H9 (cell line): Measurements from ENCODE around the gene LINC00632. TPM values are rescaled to one million over a fixed set of nuclear protein-coding genes. Genes with fewer than 3 reads are reported as not detected.

Experiments used
- DNase-seq: peaks from one replicate; pipeline ENCODE4 v3.0.0-alpha.2; 2017
- H2AFZ ChIP-seq: one replicate; pipeline ENCODE4 v1.6.1; 2013; ENCODE audit warnings: mild to moderate bottlenecking, low read length, control low read depth, moderate library complexity
- H2AK5ac ChIP-seq: 2 replicates; pipeline ENCODE4 v1.6.1; 2013; ENCODE audit warnings: low read length, control low read depth, mixed read lengths; ENCODE audit not compliant: insufficient read length
- H2BK120ac ChIP-seq: one replicate; pipeline ENCODE4 v1.6.1; 2013; ENCODE audit warnings: low read depth, mild to moderate bottlenecking, low read length, control low read depth, inconsistent platforms; ENCODE audit not compliant: poor library complexity, severe bottlenecking
- H2BK12ac ChIP-seq: 2 replicates; pipeline ENCODE4 v1.6.1; 2013; ENCODE audit warnings: low read length, control low read depth, mixed read lengths, low read depth; ENCODE audit not compliant: insufficient read length
- H2BK15ac ChIP-seq: 2 replicates; pipeline ENCODE4 v1.6.1; 2013; ENCODE audit warnings: low read depth, low read length, control low read depth
- H2BK20ac ChIP-seq: one replicate; pipeline ENCODE4 v1.6.1; 2013; ENCODE audit warnings: low read depth, mild to moderate bottlenecking, low read length, control low read depth, inconsistent platforms; ENCODE audit not compliant: poor library complexity, severe bottlenecking
- H2BK5ac ChIP-seq: 2 replicates; pipeline ENCODE4 v1.6.1; 2013; ENCODE audit warnings: low read length, control low read depth, mixed read lengths; ENCODE audit not compliant: insufficient read length
- H3K14ac ChIP-seq: 2 replicates; pipeline ENCODE4 v1.6.1; 2013; ENCODE audit warnings: low read length, control low read depth; ENCODE audit not compliant: insufficient read depth
- H3K18ac ChIP-seq: 2 replicates; pipeline ENCODE4 v1.6.1; 2013; ENCODE audit warnings: low read depth, mild to moderate bottlenecking, mixed read lengths, low read length, control low read depth; ENCODE audit not compliant: insufficient read length
- H3K23ac ChIP-seq: 2 replicates; pipeline ENCODE4 v1.6.1; 2013; ENCODE audit warnings: low read length, control low read depth, mixed read lengths, low read depth; ENCODE audit not compliant: insufficient read length
- H3K23me2 ChIP-seq: 2 replicates; pipeline ENCODE4 v1.6.1; 2013; ENCODE audit warnings: low read depth, mild to moderate bottlenecking, mixed read lengths, low read length, control low read depth; ENCODE audit not compliant: insufficient read length, poor library complexity, severe bottlenecking
- H3K27ac ChIP-seq: 2 replicates; pipeline ENCODE4 v1.5.1; 2013; ENCODE audit warnings: low read length, control low read depth, mixed read lengths, low read depth; ENCODE audit not compliant: insufficient read length
- H3K27me3 ChIP-seq: 2 replicates; pipeline ENCODE4 v1.6.1; 2013; ENCODE audit warnings: low read length, control low read depth, inconsistent platforms; ENCODE audit not compliant: insufficient read depth
- H3K4ac ChIP-seq: 2 replicates; pipeline ENCODE4 v1.6.1; 2013; ENCODE audit warnings: low read depth, mild to moderate bottlenecking, control low read depth, inconsistent platforms, low read length, moderate library complexity
- H3K4me1 ChIP-seq: 2 replicates; pipeline ENCODE4 v1.6.1; 2013; ENCODE audit warnings: low read length, control low read depth, inconsistent platforms; ENCODE audit not compliant: insufficient read depth
- H3K4me2 ChIP-seq: 2 replicates; pipeline ENCODE4 v1.6.1; 2013; ENCODE audit warnings: low read length, control low read depth, mixed read lengths; ENCODE audit not compliant: insufficient read length, insufficient read depth
- H3K56ac ChIP-seq: 2 replicates; pipeline ENCODE4 v1.6.1; 2013; ENCODE audit warnings: low read depth, mild to moderate bottlenecking, mixed read lengths, low read length, control low read depth; ENCODE audit not compliant: insufficient read length
- H3K79me1 ChIP-seq: 2 replicates; pipeline ENCODE4 v1.6.1; 2013; ENCODE audit warnings: low read depth, mild to moderate bottlenecking, moderate library complexity, low read length, control low read depth, inconsistent platforms; ENCODE audit not compliant: insufficient read depth, poor library complexity, severe bottlenecking
- H3K79me2 ChIP-seq: 2 replicates; pipeline ENCODE4 v1.6.1; 2013; ENCODE audit warnings: low read length, control low read depth, inconsistent platforms; ENCODE audit not compliant: insufficient read depth
- H3K9ac ChIP-seq: 2 replicates; pipeline ENCODE4 v1.6.1; 2013; ENCODE audit warnings: low read length, control low read depth, mixed read lengths; ENCODE audit not compliant: insufficient read length; ENCODE audit errors: extremely low read depth
- H3K9me3 ChIP-seq: one replicate; pipeline ENCODE4 v1.6.1; 2013; ENCODE audit warnings: low read depth, low read length, inconsistent platforms; ENCODE audit not compliant: control insufficient read depth
- H3T11ph ChIP-seq: one replicate; pipeline ENCODE4 v1.6.1; 2013; ENCODE audit warnings: mild to moderate bottlenecking, low read length, control low read depth, inconsistent platforms
- H4K20me1 ChIP-seq: one replicate; pipeline ENCODE4 v1.6.1; 2013; ENCODE audit not compliant: control insufficient read depth, insufficient read length, insufficient read depth
- H4K5ac ChIP-seq: 2 replicates; pipeline ENCODE4 v1.6.1; 2013; ENCODE audit warnings: low read depth, mild to moderate bottlenecking, mixed read lengths, low read length, control low read depth; ENCODE audit not compliant: insufficient read length
- H4K8ac ChIP-seq: replicated peaks from 2 replicates; pipeline ENCODE4 v1.6.1; 2013; ENCODE audit warnings: low read length, control low read depth, mixed read lengths, low read depth; ENCODE audit not compliant: insufficient read length
- H4K91ac ChIP-seq: 2 replicates; pipeline ENCODE4 v1.6.1; 2013; ENCODE audit warnings: low read depth, mild to moderate bottlenecking, moderate library complexity, mixed read lengths, low read length, control low read depth; ENCODE audit not compliant: insufficient read length
- H3K27ac Mint-ChIP-seq, 3 experiments: 2 replicates in 2 of 3; 3 replicates in 1 of 3; pipeline ENCODE4 v1.8.0; 2020 to 2021; ENCODE audit warnings: mixed read lengths in 3 of 3, mild to moderate bottlenecking in 1 of 3, moderate library complexity in 1 of 3
- H3K27me3 Mint-ChIP-seq: 2 replicates; pipeline ENCODE4 v1.8.0; 2021; ENCODE audit warnings: low read depth, mild to moderate bottlenecking, moderate library complexity, mixed read lengths
- H3K36me3 Mint-ChIP-seq, 3 experiments: 2 replicates in 2 of 3; 3 replicates in 1 of 3; pipeline ENCODE4 v1.8.0; 2020 to 2021; ENCODE audit warnings: low read depth in 3 of 3, mixed read lengths in 3 of 3; ENCODE audit not compliant: insufficient read depth in 1 of 3
- H3K4me1 Mint-ChIP-seq, 2 experiments: 2 replicates each; pipeline ENCODE4 v1.8.0; 2020; ENCODE audit warnings: mixed read lengths in 2 of 2
- H3K4me3 Mint-ChIP-seq, 2 experiments: 2 replicates in 1 of 2; 3 replicates in 1 of 2; pipeline ENCODE4 v1.8.0; 2020 to 2021; ENCODE audit warnings: mild to moderate bottlenecking in 2 of 2, mixed read lengths in 2 of 2, moderate library complexity in 1 of 2
- H3K9me3 Mint-ChIP-seq, 2 experiments: 2 replicates in 1 of 2; 3 replicates in 1 of 2; pipeline ENCODE4 v1.8.0; 2020; ENCODE audit warnings: mild to moderate bottlenecking in 2 of 2, mixed read lengths in 2 of 2, moderate library complexity in 1 of 2
- WGBS: extraction: QIAGEN DNeasy Blood & Tissue Kit; methylation state at CpG from one replicate; pipeline ENCODE4 v1.1.7; 2013; ENCODE audit warnings: missing lambda C conversion rate, low lambda C conversion rate, mixed read lengths; ENCODE audit not compliant: insufficient read length; ENCODE audit errors: extremely low coverage; 5-methylcytosine and 5-hydroxymethylcytosine counted together
- total RNA-seq: library from RNA; stranded (reverse); gene quantifications from 2 replicates; pipeline ENCODE4 v1.2.1, GENCODE V29; 2021
- TF ChIP-seq, protein P1 (sequence below): fragments of 200-600 bp; sonication (generic); conservative IDR thresholded peaks from 3 replicates; pipeline ENCODE4 v1.8.0; 2021; ENCODE audit warnings: antibody characterized with exemption, mild to moderate bottlenecking

Gene LINC00632
- total RNA-seq, 1 experiment from 2014 or later, result 46.3 TPM

GRCh38 chrX:140711894-140712293 lies 2.3 kb downstream of the LINC00632 start:
- Histone ChIP-seq H3K56ac (no peak overlapping the region), H3K18ac (no peak overlapping the region), H3K23ac (no peak overlapping the region), H2BK15ac (no peak overlapping the region), H3K23me2 (no peaks in the 10 kb centered on the region), H3K4me1 (no peaks in the 10 kb centered on the region; the same call in 1 of the 2 replicates), H4K20me1 (no peaks in the 10 kb centered on the region), H2BK12ac (peak overlapping the region; percentile 82), H2BK120ac (no peak overlapping the region), H3T11ph (no peak overlapping the region), H2BK5ac (no peak overlapping the region), H3K4ac (no peak overlapping the region), H4K5ac (no peak overlapping the region), H3K9me3 (no peaks in the 10 kb centered on the region), H3K27me3 (no peaks in the 10 kb centered on the region), H3K4me2 (no peak overlapping the region), H4K91ac (no peak overlapping the region), H3K14ac (no peak overlapping the region), H2BK20ac (no peak overlapping the region), H2AFZ (no peak overlapping the region), H3K79me1 (no peaks in the 10 kb centered on the region), H4K8ac (no peak overlapping the region), H2AK5ac (no peak overlapping the region), H3K27ac (no peak overlapping the region), H3K79me2 (no peaks in the 10 kb centered on the region), H3K9ac (no peak overlapping the region)
- no CpG with 5 or more reads among the region's 4 CpGs for whole genome bisulfite sequencing
- Mint-ChIP-seq H3K9me3 (peaks cover 0 to 4% of the 10 kb centered on the region in 2 experiments; a peak in 3 of 5 replicates), H3K36me3 (no peaks in the 10 kb centered on the region), H3K4me1 (peaks cover 17% of the 10 kb centered on the region in 2 experiments), H3K27ac (no peak overlapping the region), H3K4me3 (no peak overlapping the region), H3K27me3 (no peaks in the 10 kb centered on the region; the same call in 1 of the 2 replicates)
- no peak for DNase-seq
- TF ChIP-seq, protein P1, sequence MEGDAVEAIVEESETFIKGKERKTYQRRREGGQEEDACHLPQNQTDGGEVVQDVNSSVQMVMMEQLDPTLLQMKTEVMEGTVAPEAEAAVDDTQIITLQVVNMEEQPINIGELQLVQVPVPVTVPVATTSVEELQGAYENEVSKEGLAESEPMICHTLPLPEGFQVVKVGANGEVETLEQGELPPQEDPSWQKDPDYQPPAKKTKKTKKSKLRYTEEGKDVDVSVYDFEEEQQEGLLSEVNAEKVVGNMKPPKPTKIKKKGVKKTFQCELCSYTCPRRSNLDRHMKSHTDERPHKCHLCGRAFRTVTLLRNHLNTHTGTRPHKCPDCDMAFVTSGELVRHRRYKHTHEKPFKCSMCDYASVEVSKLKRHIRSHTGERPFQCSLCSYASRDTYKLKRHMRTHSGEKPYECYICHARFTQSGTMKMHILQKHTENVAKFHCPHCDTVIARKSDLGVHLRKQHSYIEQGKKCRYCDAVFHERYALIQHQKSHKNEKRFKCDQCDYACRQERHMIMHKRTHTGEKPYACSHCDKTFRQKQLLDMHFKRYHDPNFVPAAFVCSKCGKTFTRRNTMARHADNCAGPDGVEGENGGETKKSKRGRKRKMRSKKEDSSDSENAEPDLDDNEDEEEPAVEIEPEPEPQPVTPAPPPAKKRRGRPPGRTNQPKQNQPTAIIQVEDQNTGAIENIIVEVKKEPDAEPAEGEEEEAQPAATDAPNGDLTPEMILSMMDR, result no peak
